Spinal cord (tissue), 10 donors: ENCODE data around the gene SYT7. TPM values are rescaled to one million over a fixed set of nuclear protein-coding genes. Genes with fewer than 3 reads are reported as not detected.

ENCODE experiments used
- DNase-seq, 6 donors: peaks; one replicate each; pipeline versions ENCODE4 v3.0.0 to v3.0.0-alpha.2; 2013 to 2015; ENCODE audit warnings: low spot score in 6 of 6, low read depth in 4 of 6
- H3K27ac ChIP-seq: one replicate; pipeline ENCODE4 v1.5.1; 2013; ENCODE audit warnings: low read depth, low read length, control low read depth
- H3K27me3 ChIP-seq: one replicate; pipeline ENCODE4 v1.6.1; 2013; ENCODE audit warnings: low read length; ENCODE audit not compliant: control insufficient read depth, insufficient read depth
- H3K36me3 ChIP-seq: one replicate; pipeline ENCODE4 v1.6.1; 2013; ENCODE audit warnings: low read length; ENCODE audit not compliant: control insufficient read depth, insufficient read depth
- H3K4me1 ChIP-seq: one replicate; pipeline ENCODE4 v1.6.1; 2013; ENCODE audit warnings: low read length; ENCODE audit not compliant: control insufficient read depth, insufficient read depth
- H3K4me3 ChIP-seq: one replicate; pipeline ENCODE4 v1.5.1; 2013; ENCODE audit warnings: low read depth, low read length, control low read depth
- H3K9me3 ChIP-seq: one replicate; pipeline ENCODE4 v1.6.1; 2013; ENCODE audit warnings: low read length; ENCODE audit not compliant: control insufficient read depth, insufficient read depth
- WGBS: methylation state at CpG from one replicate; pipeline ENCODE4 v1.1.5; 2013; ENCODE audit warnings: missing lambda C conversion rate; ENCODE audit not compliant: insufficient coverage; 5-methylcytosine and 5-hydroxymethylcytosine counted together
- polyA plus RNA-seq, 2 donors: library from polyadenylated mRNA; unstranded; fragments of 120-200 nt; gene quantifications; one replicate each; pipeline ENCODE4 v1.2.1, GENCODE V29; 2013; ENCODE audit not compliant: insufficient read length in 2 of 2
- total RNA-seq, 2 donors: library from RNA; depleted of rRNA in 1 of 2; stranded (reverse); fragments of 120-200 nt in 1 of 2; fragments of >200 nt in 1 of 2; gene quantifications; one replicate each; pipeline versions ENCODE4 v1.2.3 to v1.2.4, GENCODE V29; 2013 to 2014
- donor health status: healthy.

The SYT7 gene
- total and polyA plus RNA-seq, 4 donors = 9.8 to 57.7 (median 41.3) TPM

- Histone ChIP-seq H3K36me3 (peaks cover 59% of the 10 kb centered on the region), H3K4me1 (peaks cover 18% of the 10 kb centered on the region)
- WGBS = 98% methylated on average over 3 of the region's 4 CpGs
Measured at GRCh38 chr11:61543606-61544306, 37.1 kb downstream of the SYT7 start.

GRCh38 chr11:61542705-61543104 lies 38.2 kb downstream of the SYT7 start:
- 75% methylated on average over 16 of the region's 16 CpGs for WGBS
- no peak overlapping the region for H3K4me3 ChIP-seq
- H3K27me3 ChIP-seq = no peaks in the 10 kb centered on the region
- peaks cover 21% of the 10 kb centered on the region for H3K4me1 ChIP-seq
- DNase-seq = no peak
- no peak overlapping the region for H3K27ac ChIP-seq
- no peaks in the 10 kb centered on the region for H3K9me3 ChIP-seq
- peaks cover 64% of the 10 kb centered on the region for H3K36me3 ChIP-seq

More at GRCh38 chr11:61543606-61544306, 37.1 kb downstream of the SYT7 start:
- no peak for DNase-seq
- Histone ChIP-seq H3K27me3 (no peaks in the 10 kb centered on the region), H3K27ac (no peak overlapping the region), H3K9me3 (no peaks in the 10 kb centered on the region), H3K4me3 (no peak overlapping the region)

- Histone ChIP-seq H3K27ac (no peak overlapping the region), H3K36me3 (peaks cover 65% of the 10 kb centered on the region), H3K4me1 (peaks cover 21% of the 10 kb centered on the region), H3K4me3 (no peak overlapping the region), H3K9me3 (no peaks in the 10 kb centered on the region), H3K27me3 (no peaks in the 10 kb centered on the region)
- DNase-seq = peak in 1 of 6 donors; percentile 54
- 26% methylated on average over 19 of the region's 19 CpGs for WGBS
Measured at GRCh38 chr11:61542024-61542461, 38.8 kb downstream of the SYT7 start.

- 30% methylated on average over 3 of the region's 3 CpGs for WGBS
- no peak for DNase-seq
- Histone ChIP-seq H3K27ac (no peak overlapping the region), H3K36me3 (peaks cover 63% of the 10 kb centered on the region), H3K27me3 (no peaks in the 10 kb centered on the region), H3K9me3 (no peaks in the 10 kb centered on the region), H3K4me1 (peaks cover 21% of the 10 kb centered on the region), H3K4me3 (no peak overlapping the region)
Measured at GRCh38 chr11:61541598-61541997, 39.3 kb downstream of the SYT7 start.

GRCh38 chr11:61540528-61540927 lies 40.3 kb downstream of the SYT7 start:
- 69% methylated on average over 7 of the region's 9 CpGs for WGBS
- H3K4me3 ChIP-seq = no peak overlapping the region
- no peaks in the 10 kb centered on the region for H3K27me3 ChIP-seq
- peaks cover 25% of the 10 kb centered on the region for H3K4me1 ChIP-seq
- H3K36me3 ChIP-seq = peaks cover 58% of the 10 kb centered on the region
- H3K9me3 ChIP-seq = no peaks in the 10 kb centered on the region
- H3K27ac ChIP-seq = no peak overlapping the region
- DNase-seq = no peak

- WGBS = 50% methylated on average over 9 of the region's 14 CpGs
- Histone ChIP-seq H3K27me3 (no peaks in the 10 kb centered on the region), H3K27ac (no peak overlapping the region), H3K9me3 (no peaks in the 10 kb centered on the region), H3K36me3 (peaks cover 58% of the 10 kb centered on the region), H3K4me1 (peaks cover 26% of the 10 kb centered on the region), H3K4me3 (no peak overlapping the region)
- no peak for DNase-seq
Measured at GRCh38 chr11:61539831-61540357, 41.0 kb downstream of the SYT7 start.

- peaks cover 50% of the 10 kb centered on the region for H3K36me3 ChIP-seq
- H3K4me1 ChIP-seq = peaks cover 26% of the 10 kb centered on the region
- peak in 1 of 6 donors; percentile 34 for DNase-seq
- H3K9me3 ChIP-seq = no peaks in the 10 kb centered on the region
- H3K27me3 ChIP-seq = no peaks in the 10 kb centered on the region
- H3K4me3 ChIP-seq = no peak overlapping the region
- 81% methylated on average over 11 of the region's 11 CpGs for WGBS
- H3K27ac ChIP-seq = no peak overlapping the region
Measured at GRCh38 chr11:61539006-61539405, 41.9 kb downstream of the SYT7 start.

GRCh38 chr11:61538636-61538961 lies 42.3 kb downstream of the SYT7 start:
- DNase-seq = no peak
- H3K4me3 ChIP-seq = no peak overlapping the region
- no peaks in the 10 kb centered on the region for H3K9me3 ChIP-seq
- H3K27ac ChIP-seq = no peak overlapping the region
- peaks cover 47% of the 10 kb centered on the region for H3K36me3 ChIP-seq
- 88% methylated on average over 8 of the region's 9 CpGs for WGBS
- H3K4me1 ChIP-seq = peaks cover 26% of the 10 kb centered on the region
- no peaks in the 10 kb centered on the region for H3K27me3 ChIP-seq

- peaks cover 49% of the 10 kb centered on the region for H3K36me3 ChIP-seq
- no peaks in the 10 kb centered on the region for H3K9me3 ChIP-seq
- H3K4me1 ChIP-seq = peaks cover 24% of the 10 kb centered on the region
- H3K4me3 ChIP-seq = no peak overlapping the region
- H3K27ac ChIP-seq = no peak overlapping the region
- DNase-seq = no peak
- no peaks in the 10 kb centered on the region for H3K27me3 ChIP-seq
- 83% methylated on average over 7 of the region's 8 CpGs for WGBS
Measured at GRCh38 chr11:61537326-61537725, 43.5 kb downstream of the SYT7 start.

GRCh38 chr11:61536676-61537270 lies 44.1 kb downstream of the SYT7 start:
- DNase-seq = no peak
- Histone ChIP-seq H3K27me3 (no peaks in the 10 kb centered on the region), H3K27ac (no peak overlapping the region), H3K36me3 (peaks cover 47% of the 10 kb centered on the region), H3K9me3 (no peaks in the 10 kb centered on the region), H3K4me3 (no peak overlapping the region), H3K4me1 (peaks cover 18% of the 10 kb centered on the region)
- 86% methylated on average over 2 of the region's 2 CpGs for WGBS
